GM23338 (cell line): ENCODE data around the gene GRIK5. TPM values are rescaled to one million over a fixed set of nuclear protein-coding genes. Genes with fewer than 3 reads are reported as not detected.

Experiments
- ATAC-seq: fragments of 200-7000 bp; cut with Tn5 transposase; 3 replicates; pipeline ENCODE4 v1.9.1; 2020
- DNase-seq: peaks from one replicate; pipeline ENCODE4 v3.0.0-alpha.2; 2015; ENCODE audit warnings: low spot score
- H2AFZ ChIP-seq: fragments of 200-600 bp; sonication (generic); 2 replicates; pipeline ENCODE4 v1.8.0; 2016; ENCODE audit warnings: antibody characterized with exemption, mild to moderate bottlenecking, moderate library complexity
- H3F3A ChIP-seq: fragments of 200-600 bp; sonication (generic); replicated peaks from 2 replicates; pipeline ENCODE4 v1.8.0; 2017; ENCODE audit warnings: antibody characterized with exemption, mixed run types, low read depth
- H3K27ac ChIP-seq: fragments of 200-600 bp; sonication (generic); 2 replicates; pipeline ENCODE4 v1.6.1; 2016; ENCODE audit warnings: low read depth
- H3K27me3 ChIP-seq: fragments of 200-600 bp; sonication (generic); 2 replicates; pipeline ENCODE4 v1.8.0; 2016; ENCODE audit warnings: mild to moderate bottlenecking, mixed run types, moderate library complexity; ENCODE audit not compliant: insufficient read depth
- H3K36me3 ChIP-seq: fragments of 200-600 bp; sonication (generic); 2 replicates; pipeline ENCODE4 v1.8.0; 2016; ENCODE audit warnings: mild to moderate bottlenecking; ENCODE audit not compliant: insufficient read depth
- H3K4me1 ChIP-seq: fragments of 200-600 bp; sonication (generic); 2 replicates; pipeline ENCODE4 v1.8.0; 2016; ENCODE audit warnings: mild to moderate bottlenecking, moderate library complexity; ENCODE audit not compliant: insufficient read depth
- H3K4me2 ChIP-seq: fragments of 200-600 bp; sonication (generic); 2 replicates; pipeline ENCODE4 v1.7.1; 2017; ENCODE audit warnings: mixed run types
- H3K4me3 ChIP-seq: fragments of 200-600 bp; sonication (generic); 2 replicates; pipeline ENCODE4 v1.6.1; 2016; ENCODE audit warnings: mixed run types
- H3K79me2 ChIP-seq: fragments of 200-600 bp; sonication (generic); replicated peaks from 2 replicates; pipeline ENCODE4 v1.8.0; 2017; ENCODE audit warnings: mild to moderate bottlenecking; ENCODE audit not compliant: insufficient read depth
- H3K9me2 ChIP-seq: fragments of 200-600 bp; sonication (generic); 2 replicates; pipeline ENCODE4 v1.8.0; 2017; ENCODE audit not compliant: insufficient read depth
- H4K20me1 ChIP-seq: fragments of 200-600 bp; sonication (generic); replicated peaks from 2 replicates; pipeline ENCODE4 v1.8.0; 2017; ENCODE audit warnings: mild to moderate bottlenecking; ENCODE audit not compliant: insufficient read depth
- H3K27ac Mint-ChIP-seq: 2 replicates; pipeline ENCODE4 v1.8.0; 2020; ENCODE audit warnings: inconsistent platforms, mild to moderate bottlenecking, moderate library complexity, mixed read lengths
- H3K27me3 Mint-ChIP-seq: 3 replicates; pipeline ENCODE4 v1.8.0; 2022; ENCODE audit warnings: low read depth, mild to moderate bottlenecking, moderate library complexity, mixed read lengths, inconsistent platforms; ENCODE audit not compliant: insufficient read depth, poor library complexity
- H3K36me3 Mint-ChIP-seq: 3 replicates; pipeline ENCODE4 v1.8.0; 2021; ENCODE audit warnings: low read depth, mild to moderate bottlenecking, inconsistent platforms, moderate library complexity, mixed read lengths
- H3K4me1 Mint-ChIP-seq: 3 replicates; pipeline ENCODE4 v1.8.0; 2020; ENCODE audit warnings: mild to moderate bottlenecking, inconsistent platforms, mixed read lengths
- H3K4me3 Mint-ChIP-seq: 3 replicates; pipeline ENCODE4 v1.8.0; 2021; ENCODE audit warnings: moderate library complexity, mild to moderate bottlenecking, inconsistent platforms, mixed read lengths
- H3K9me3 Mint-ChIP-seq: 3 replicates; pipeline ENCODE4 v1.8.0; 2020; ENCODE audit warnings: moderate library complexity, mild to moderate bottlenecking, inconsistent platforms, mixed read lengths
- EZH2 ChIP-seq: fragments of 200-600 bp; sonication (generic); IDR thresholded peaks from one replicate; pipeline ENCODE4 v1.8.0; 2017; ENCODE audit warnings: antibody characterized with exemption, mild to moderate bottlenecking, low read depth; ENCODE audit not compliant: unreplicated experiment
- EZH2phosphoT487 ChIP-seq: fragments of 200-600 bp; sonication (generic); IDR thresholded peaks from one replicate; pipeline ENCODE4 v1.8.1; 2018; ENCODE audit warnings: antibody characterized with exemption; ENCODE audit not compliant: unreplicated experiment
- NANOG ChIP-seq: IDR thresholded peaks from 2 replicates; pipeline ENCODE4 v1.6.1; 2016; ENCODE audit warnings: antibody characterized with exemption, borderline replicate concordance
- STAT1 ChIP-seq: IDR thresholded peaks from one replicate; pipeline ENCODE4 v1.6.1; 2016; ENCODE audit warnings: antibody characterized with exemption; ENCODE audit not compliant: unreplicated experiment
- ZNF331 ChIP-seq: fragments of 250-450 bp; sonication (Bioruptor Pico); IDR thresholded peaks from 2 replicates; pipeline ENCODE4 v1.5.0; 2020; ENCODE audit warnings: low read depth, mild to moderate bottlenecking, moderate library complexity
- ZNF462 ChIP-seq: fragments of 250-450 bp; sonication (Bioruptor Pico); IDR thresholded peaks from 2 replicates; pipeline ENCODE4 v1.5.0; 2020; ENCODE audit warnings: mild to moderate bottlenecking, moderate library complexity
- polyA plus RNA-seq: library from polyadenylated mRNA; unstranded; fragments of >200 nt; fragmentation: Nextera tagmentation; extraction: Ambion mirVana; gene quantifications from 2 replicates; pipeline ENCODE4 v1.2.1, GENCODE V29; 2016
- total RNA-seq: library from RNA; depleted of rRNA; stranded (reverse); fragments of >200 nt; shearing (Covaris generic); gene quantifications from 2 replicates; pipeline ENCODE4 v1.2.3, GENCODE V29; 2014
- TF ChIP-seq, protein P1 (sequence below), 2 experiments: fragments of 200-600 bp in 1 of 2; sonication (generic) in 1 of 2; conservative IDR thresholded peaks; 2 replicates each; pipeline versions ENCODE4 v1.5.1 to v1.6.1; 2016 to 2017; ENCODE audit warnings: antibody characterized with exemption in 2 of 2, low read depth in 2 of 2, mild to moderate bottlenecking in 2 of 2, moderate library complexity in 1 of 2
- TF ChIP-seq, protein P2 (sequence below): IDR thresholded peaks from 2 replicates; pipeline ENCODE4 v1.6.1; 2016; ENCODE audit warnings: antibody characterized with exemption

The GRIK5 gene
- total and polyA plus RNA-seq, 2 experiments from 2014 or later: 5.1 to 42.5 TPM

GRCh38 chr19:41957838-41958366, 112.1 kb downstream of the GRIK5 start:
- Histone ChIP-seq H3K27ac (0 out of 2 replicates have a peak overlapping the region, but pooled peaks have one; percentile 16), H4K20me1 (peaks cover 5% of the 10 kb centered on the region; the same call in 1 of the 2 replicates), H3K79me2 (no peaks in the 10 kb centered on the region), H3K4me2 (peak overlapping the region; percentile 94), H2AFZ (peak overlapping the region; percentile 94; the same call in 1 of the 2 replicates), H3K4me1 (peaks cover 9% of the 10 kb centered on the region), H3K9me2 (no peaks in the 10 kb centered on the region), H3K27me3 (no peaks in the 10 kb centered on the region), H3F3A (peaks cover 4% of the 10 kb centered on the region; the same call in 1 of the 2 replicates), H3K36me3 (no peaks in the 10 kb centered on the region; the same call in 1 of the 2 replicates), H3K4me3 (peak overlapping the region; percentile 86)
- TF ChIP-seq, protein P1, sequence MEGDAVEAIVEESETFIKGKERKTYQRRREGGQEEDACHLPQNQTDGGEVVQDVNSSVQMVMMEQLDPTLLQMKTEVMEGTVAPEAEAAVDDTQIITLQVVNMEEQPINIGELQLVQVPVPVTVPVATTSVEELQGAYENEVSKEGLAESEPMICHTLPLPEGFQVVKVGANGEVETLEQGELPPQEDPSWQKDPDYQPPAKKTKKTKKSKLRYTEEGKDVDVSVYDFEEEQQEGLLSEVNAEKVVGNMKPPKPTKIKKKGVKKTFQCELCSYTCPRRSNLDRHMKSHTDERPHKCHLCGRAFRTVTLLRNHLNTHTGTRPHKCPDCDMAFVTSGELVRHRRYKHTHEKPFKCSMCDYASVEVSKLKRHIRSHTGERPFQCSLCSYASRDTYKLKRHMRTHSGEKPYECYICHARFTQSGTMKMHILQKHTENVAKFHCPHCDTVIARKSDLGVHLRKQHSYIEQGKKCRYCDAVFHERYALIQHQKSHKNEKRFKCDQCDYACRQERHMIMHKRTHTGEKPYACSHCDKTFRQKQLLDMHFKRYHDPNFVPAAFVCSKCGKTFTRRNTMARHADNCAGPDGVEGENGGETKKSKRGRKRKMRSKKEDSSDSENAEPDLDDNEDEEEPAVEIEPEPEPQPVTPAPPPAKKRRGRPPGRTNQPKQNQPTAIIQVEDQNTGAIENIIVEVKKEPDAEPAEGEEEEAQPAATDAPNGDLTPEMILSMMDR (conservative IDR thresholded peaks at IDR 0.05; ENCODE audit: low read depth in 2 of 2): peak; percentile 95 to 96
- TF ChIP-seq ZNF331 (CRISPR knock-in tag): no peak
- peak; percentile 65 for ATAC-seq
- peak overlapping the region; percentile 67 for H3K4me3 Mint-ChIP-seq
- peak; percentile 94 for DNase-seq
- no peaks in the 10 kb centered on the region for H3K9me3 Mint-ChIP-seq
- peaks cover 8% of the 10 kb centered on the region for H3K36me3 Mint-ChIP-seq
- peak overlapping the region; percentile 50; the same call in 1 of the 2 replicates for H3K27ac Mint-ChIP-seq
- H3K27me3 Mint-ChIP-seq: peaks cover 15% of the 10 kb centered on the region
- H3K4me1 Mint-ChIP-seq: peaks cover 16% of the 10 kb centered on the region

- no peak for DNase-seq
- Histone ChIP-seq H3K9me2 (no peaks in the 10 kb centered on the region), H2AFZ (no peak overlapping the region), H3K27ac (no peak overlapping the region), H3K4me2 (no peak overlapping the region), H3K4me3 (no peak overlapping the region), H3K36me3 (no peaks in the 10 kb centered on the region; the same call in 1 of the 2 replicates), H3K4me1 (peaks cover 9% of the 10 kb centered on the region), H3K27me3 (no peaks in the 10 kb centered on the region), H3K79me2 (no peaks in the 10 kb centered on the region), H4K20me1 (peaks cover 5% of the 10 kb centered on the region; the same call in 1 of the 2 replicates), H3F3A (peaks cover 6% of the 10 kb centered on the region; the same call in 1 of the 2 replicates)
- Mint-ChIP-seq H3K9me3 (no peaks in the 10 kb centered on the region), H3K4me3 (peak overlapping the region; percentile 67; the same call in 2 of the 3 replicates), H3K27ac (peak overlapping the region; percentile 50; the same call in 1 of the 2 replicates), H3K36me3 (peaks cover 8% of the 10 kb centered on the region), H3K4me1 (peaks cover 16% of the 10 kb centered on the region), H3K27me3 (peaks cover 18% of the 10 kb centered on the region)
- no peak for ATAC-seq
- TF ChIP-seq EZH2phosphoT487 (no peak), ZNF462 (CRISPR knock-in tag) (no peak), EZH2 (no peak), NANOG (no peak), STAT1 (no peak)
- TF ChIP-seq, protein P1 (conservative IDR thresholded peaks at IDR 0.05; ENCODE audit: low read depth in 2 of 2): no peak
- TF ChIP-seq, protein P2, sequence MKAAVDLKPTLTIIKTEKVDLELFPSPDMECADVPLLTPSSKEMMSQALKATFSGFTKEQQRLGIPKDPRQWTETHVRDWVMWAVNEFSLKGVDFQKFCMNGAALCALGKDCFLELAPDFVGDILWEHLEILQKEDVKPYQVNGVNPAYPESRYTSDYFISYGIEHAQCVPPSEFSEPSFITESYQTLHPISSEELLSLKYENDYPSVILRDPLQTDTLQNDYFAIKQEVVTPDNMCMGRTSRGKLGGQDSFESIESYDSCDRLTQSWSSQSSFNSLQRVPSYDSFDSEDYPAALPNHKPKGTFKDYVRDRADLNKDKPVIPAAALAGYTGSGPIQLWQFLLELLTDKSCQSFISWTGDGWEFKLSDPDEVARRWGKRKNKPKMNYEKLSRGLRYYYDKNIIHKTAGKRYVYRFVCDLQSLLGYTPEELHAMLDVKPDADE: no peak
Measured at GRCh38 chr19:41957161-41957837, 112.7 kb downstream of the GRIK5 start.
